H9 (cell line): ENCODE data around the gene MAP9. TPM values are rescaled to one million over a fixed set of nuclear protein-coding genes. Genes with fewer than 3 reads are reported as not detected.

Experiments
- DNase-seq: peaks from one replicate; pipeline ENCODE4 v3.0.0-alpha.2; 2017
- H2AFZ ChIP-seq: one replicate; pipeline ENCODE4 v1.6.1; 2013; ENCODE audit warnings: mild to moderate bottlenecking, low read length, control low read depth, moderate library complexity
- H2AK5ac ChIP-seq: 2 replicates; pipeline ENCODE4 v1.6.1; 2013; ENCODE audit warnings: low read length, control low read depth, mixed read lengths; ENCODE audit not compliant: insufficient read length
- H2BK120ac ChIP-seq: one replicate; pipeline ENCODE4 v1.6.1; 2013; ENCODE audit warnings: low read depth, mild to moderate bottlenecking, low read length, control low read depth, inconsistent platforms; ENCODE audit not compliant: poor library complexity, severe bottlenecking
- H2BK12ac ChIP-seq: 2 replicates; pipeline ENCODE4 v1.6.1; 2013; ENCODE audit warnings: low read length, control low read depth, mixed read lengths, low read depth; ENCODE audit not compliant: insufficient read length
- H2BK15ac ChIP-seq: 2 replicates; pipeline ENCODE4 v1.6.1; 2013; ENCODE audit warnings: low read depth, low read length, control low read depth
- H2BK20ac ChIP-seq: one replicate; pipeline ENCODE4 v1.6.1; 2013; ENCODE audit warnings: low read depth, mild to moderate bottlenecking, low read length, control low read depth, inconsistent platforms; ENCODE audit not compliant: poor library complexity, severe bottlenecking
- H2BK5ac ChIP-seq: 2 replicates; pipeline ENCODE4 v1.6.1; 2013; ENCODE audit warnings: low read length, control low read depth, mixed read lengths; ENCODE audit not compliant: insufficient read length
- H3K14ac ChIP-seq: 2 replicates; pipeline ENCODE4 v1.6.1; 2013; ENCODE audit warnings: low read length, control low read depth; ENCODE audit not compliant: insufficient read depth
- H3K18ac ChIP-seq: 2 replicates; pipeline ENCODE4 v1.6.1; 2013; ENCODE audit warnings: low read depth, mild to moderate bottlenecking, mixed read lengths, low read length, control low read depth; ENCODE audit not compliant: insufficient read length
- H3K23ac ChIP-seq: 2 replicates; pipeline ENCODE4 v1.6.1; 2013; ENCODE audit warnings: low read length, control low read depth, mixed read lengths, low read depth; ENCODE audit not compliant: insufficient read length
- H3K23me2 ChIP-seq: 2 replicates; pipeline ENCODE4 v1.6.1; 2013; ENCODE audit warnings: low read depth, mild to moderate bottlenecking, mixed read lengths, low read length, control low read depth; ENCODE audit not compliant: insufficient read length, poor library complexity, severe bottlenecking
- H3K27ac ChIP-seq: 2 replicates; pipeline ENCODE4 v1.5.1; 2013; ENCODE audit warnings: low read length, control low read depth, mixed read lengths, low read depth; ENCODE audit not compliant: insufficient read length
- H3K27me3 ChIP-seq: 2 replicates; pipeline ENCODE4 v1.6.1; 2013; ENCODE audit warnings: low read length, control low read depth, inconsistent platforms; ENCODE audit not compliant: insufficient read depth
- H3K4ac ChIP-seq: 2 replicates; pipeline ENCODE4 v1.6.1; 2013; ENCODE audit warnings: low read depth, mild to moderate bottlenecking, control low read depth, inconsistent platforms, low read length, moderate library complexity
- H3K4me1 ChIP-seq: 2 replicates; pipeline ENCODE4 v1.6.1; 2013; ENCODE audit warnings: low read length, control low read depth, inconsistent platforms; ENCODE audit not compliant: insufficient read depth
- H3K4me2 ChIP-seq: 2 replicates; pipeline ENCODE4 v1.6.1; 2013; ENCODE audit warnings: low read length, control low read depth, mixed read lengths; ENCODE audit not compliant: insufficient read length, insufficient read depth
- H3K56ac ChIP-seq: 2 replicates; pipeline ENCODE4 v1.6.1; 2013; ENCODE audit warnings: low read depth, mild to moderate bottlenecking, mixed read lengths, low read length, control low read depth; ENCODE audit not compliant: insufficient read length
- H3K79me1 ChIP-seq: 2 replicates; pipeline ENCODE4 v1.6.1; 2013; ENCODE audit warnings: low read depth, mild to moderate bottlenecking, moderate library complexity, low read length, control low read depth, inconsistent platforms; ENCODE audit not compliant: insufficient read depth, poor library complexity, severe bottlenecking
- H3K79me2 ChIP-seq: 2 replicates; pipeline ENCODE4 v1.6.1; 2013; ENCODE audit warnings: low read length, control low read depth, inconsistent platforms; ENCODE audit not compliant: insufficient read depth
- H3K9ac ChIP-seq: 2 replicates; pipeline ENCODE4 v1.6.1; 2013; ENCODE audit warnings: low read length, control low read depth, mixed read lengths; ENCODE audit not compliant: insufficient read length; ENCODE audit errors: extremely low read depth
- H3K9me3 ChIP-seq: one replicate; pipeline ENCODE4 v1.6.1; 2013; ENCODE audit warnings: low read depth, low read length, inconsistent platforms; ENCODE audit not compliant: control insufficient read depth
- H3T11ph ChIP-seq: one replicate; pipeline ENCODE4 v1.6.1; 2013; ENCODE audit warnings: mild to moderate bottlenecking, low read length, control low read depth, inconsistent platforms
- H4K20me1 ChIP-seq: one replicate; pipeline ENCODE4 v1.6.1; 2013; ENCODE audit not compliant: control insufficient read depth, insufficient read length, insufficient read depth
- H4K5ac ChIP-seq: 2 replicates; pipeline ENCODE4 v1.6.1; 2013; ENCODE audit warnings: low read depth, mild to moderate bottlenecking, mixed read lengths, low read length, control low read depth; ENCODE audit not compliant: insufficient read length
- H4K8ac ChIP-seq: replicated peaks from 2 replicates; pipeline ENCODE4 v1.6.1; 2013; ENCODE audit warnings: low read length, control low read depth, mixed read lengths, low read depth; ENCODE audit not compliant: insufficient read length
- H4K91ac ChIP-seq: 2 replicates; pipeline ENCODE4 v1.6.1; 2013; ENCODE audit warnings: low read depth, mild to moderate bottlenecking, moderate library complexity, mixed read lengths, low read length, control low read depth; ENCODE audit not compliant: insufficient read length
- H3K27ac Mint-ChIP-seq, 3 experiments: 2 replicates in 2 of 3; 3 replicates in 1 of 3; pipeline ENCODE4 v1.8.0; 2020 to 2021; ENCODE audit warnings: mixed read lengths in 3 of 3, mild to moderate bottlenecking in 1 of 3, moderate library complexity in 1 of 3
- H3K27me3 Mint-ChIP-seq: 2 replicates; pipeline ENCODE4 v1.8.0; 2021; ENCODE audit warnings: low read depth, mild to moderate bottlenecking, moderate library complexity, mixed read lengths
- H3K36me3 Mint-ChIP-seq, 3 experiments: 2 replicates in 2 of 3; 3 replicates in 1 of 3; pipeline ENCODE4 v1.8.0; 2020 to 2021; ENCODE audit warnings: low read depth in 3 of 3, mixed read lengths in 3 of 3; ENCODE audit not compliant: insufficient read depth in 1 of 3
- H3K4me1 Mint-ChIP-seq, 2 experiments: 2 replicates each; pipeline ENCODE4 v1.8.0; 2020; ENCODE audit warnings: mixed read lengths in 2 of 2
- H3K4me3 Mint-ChIP-seq, 2 experiments: 2 replicates in 1 of 2; 3 replicates in 1 of 2; pipeline ENCODE4 v1.8.0; 2020 to 2021; ENCODE audit warnings: mild to moderate bottlenecking in 2 of 2, mixed read lengths in 2 of 2, moderate library complexity in 1 of 2
- H3K9me3 Mint-ChIP-seq, 2 experiments: 2 replicates in 1 of 2; 3 replicates in 1 of 2; pipeline ENCODE4 v1.8.0; 2020; ENCODE audit warnings: mild to moderate bottlenecking in 2 of 2, mixed read lengths in 2 of 2, moderate library complexity in 1 of 2
- WGBS: extraction: QIAGEN DNeasy Blood & Tissue Kit; methylation state at CpG from one replicate; pipeline ENCODE4 v1.1.7; 2013; ENCODE audit warnings: missing lambda C conversion rate, low lambda C conversion rate, mixed read lengths; ENCODE audit not compliant: insufficient read length; ENCODE audit errors: extremely low coverage; 5-methylcytosine and 5-hydroxymethylcytosine counted together
- total RNA-seq: library from RNA; stranded (reverse); gene quantifications from 2 replicates; pipeline ENCODE4 v1.2.1, GENCODE V29; 2021
- TF ChIP-seq, protein P1 (sequence below): fragments of 200-600 bp; sonication (generic); conservative IDR thresholded peaks from 3 replicates; pipeline ENCODE4 v1.8.0; 2021; ENCODE audit warnings: antibody characterized with exemption, mild to moderate bottlenecking

Gene MAP9
- total RNA-seq, 1 experiment from 2014 or later, result 15.4 TPM

GRCh38 chr4:155423671-155424070 lies 46.9 kb upstream of the MAP9 start:
- H3K79me1 ChIP-seq, result no peaks in the 10 kb centered on the region
- H3K23ac ChIP-seq, result no peak overlapping the region
- H3T11ph ChIP-seq, result no peak overlapping the region
- Mint-ChIP-seq H3K4me3 (no peak overlapping the region), H3K27ac (no peak overlapping the region), H3K4me1 (no peaks in the 10 kb centered on the region), H3K9me3 (peaks cover 28 to 37% of the 10 kb centered on the region in 2 experiments), H3K27me3 (peaks cover 95% of the 10 kb centered on the region), H3K36me3 (peaks cover 0 to 6% (median 2%) of the 10 kb centered on the region in 3 experiments; a peak in 2 of 7 replicates)
- no peaks in the 10 kb centered on the region for H4K20me1 ChIP-seq
- no peak overlapping the region for H2BK15ac ChIP-seq
- no peak overlapping the region for H3K14ac ChIP-seq
- DNase-seq, result no peak
- H3K27ac ChIP-seq, result no peak overlapping the region
- peaks cover 21% of the 10 kb centered on the region for H3K27me3 ChIP-seq
- H3K9me3 ChIP-seq, result no peaks in the 10 kb centered on the region
- TF ChIP-seq, protein P1, sequence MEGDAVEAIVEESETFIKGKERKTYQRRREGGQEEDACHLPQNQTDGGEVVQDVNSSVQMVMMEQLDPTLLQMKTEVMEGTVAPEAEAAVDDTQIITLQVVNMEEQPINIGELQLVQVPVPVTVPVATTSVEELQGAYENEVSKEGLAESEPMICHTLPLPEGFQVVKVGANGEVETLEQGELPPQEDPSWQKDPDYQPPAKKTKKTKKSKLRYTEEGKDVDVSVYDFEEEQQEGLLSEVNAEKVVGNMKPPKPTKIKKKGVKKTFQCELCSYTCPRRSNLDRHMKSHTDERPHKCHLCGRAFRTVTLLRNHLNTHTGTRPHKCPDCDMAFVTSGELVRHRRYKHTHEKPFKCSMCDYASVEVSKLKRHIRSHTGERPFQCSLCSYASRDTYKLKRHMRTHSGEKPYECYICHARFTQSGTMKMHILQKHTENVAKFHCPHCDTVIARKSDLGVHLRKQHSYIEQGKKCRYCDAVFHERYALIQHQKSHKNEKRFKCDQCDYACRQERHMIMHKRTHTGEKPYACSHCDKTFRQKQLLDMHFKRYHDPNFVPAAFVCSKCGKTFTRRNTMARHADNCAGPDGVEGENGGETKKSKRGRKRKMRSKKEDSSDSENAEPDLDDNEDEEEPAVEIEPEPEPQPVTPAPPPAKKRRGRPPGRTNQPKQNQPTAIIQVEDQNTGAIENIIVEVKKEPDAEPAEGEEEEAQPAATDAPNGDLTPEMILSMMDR, result no peak
- no peak overlapping the region for H3K56ac ChIP-seq
- H3K9ac ChIP-seq, result no peak overlapping the region
- no peak overlapping the region for H3K4me2 ChIP-seq
- no peak overlapping the region for H2BK20ac ChIP-seq
- no peak overlapping the region for H2AK5ac ChIP-seq
- H2BK12ac ChIP-seq, result no peak overlapping the region
- WGBS, result no CpG with 5 or more reads among the region's 1 CpG
- H3K4ac ChIP-seq, result no peak overlapping the region
- H3K18ac ChIP-seq, result no peak overlapping the region
- H3K23me2 ChIP-seq, result no peaks in the 10 kb centered on the region
- no peak overlapping the region for H4K5ac ChIP-seq
- H2BK120ac ChIP-seq, result no peak overlapping the region
- no peak overlapping the region for H4K91ac ChIP-seq
- no peak overlapping the region for H2AFZ ChIP-seq
- H2BK5ac ChIP-seq, result no peak overlapping the region
- no peaks in the 10 kb centered on the region for H3K4me1 ChIP-seq
- no peak overlapping the region for H4K8ac ChIP-seq
- H3K79me2 ChIP-seq, result no peaks in the 10 kb centered on the region
